SU-DHL-6 (cell line): Measurements from ENCODE around the gene TRIM66.

Source experiments
- H2AFZ ChIP-seq: fragments of 200-600 bp; sonication (generic); 2 replicates; pipeline ENCODE4 v1.6.1; 2014; ENCODE audit warnings: low read depth, mild to moderate bottlenecking, moderate library complexity, mixed read lengths, antibody characterized with exemption, low read length; ENCODE audit not compliant: severe bottlenecking
- H3F3A ChIP-seq: fragments of 200-600 bp; shearing (Covaris generic); 2 replicates; pipeline ENCODE4 v1.6.0; 2016; ENCODE audit warnings: antibody characterized with exemption, mild to moderate bottlenecking; ENCODE audit not compliant: insufficient read depth
- H3K27ac ChIP-seq: fragments of 200-600 bp; sonication (generic); 2 replicates; pipeline ENCODE4 v1.5.1; 2016; ENCODE audit warnings: low read depth, mild to moderate bottlenecking, low read length, moderate library complexity, mixed read lengths
- H3K27me3 ChIP-seq: fragments of 200-600 bp; sonication (generic), shearing (Covaris generic); 2 replicates; pipeline ENCODE4 v1.6.0; 2014; ENCODE audit warnings: mild to moderate bottlenecking, low read length
- H3K36me3 ChIP-seq: fragments of 200-600 bp; sonication (generic); 2 replicates; pipeline ENCODE4 v1.6.1; 2014; ENCODE audit warnings: mild to moderate bottlenecking, low read length, mixed read lengths
- H3K4me2 ChIP-seq: fragments of 300-600, 200-600 bp; shearing (Covaris generic), sonication (generic); 2 replicates; pipeline ENCODE4 v1.6.0; 2014; ENCODE audit warnings: low read length, low read depth, mild to moderate bottlenecking; ENCODE audit not compliant: poor library complexity, severe bottlenecking
- H3K4me3 ChIP-seq: fragments of 200-600 bp; sonication (generic); 2 replicates; pipeline ENCODE4 v1.5.1; 2014; ENCODE audit warnings: antibody characterized with exemption, low read length, mild to moderate bottlenecking, mixed read lengths; ENCODE audit not compliant: insufficient read depth, poor library complexity, severe bottlenecking
- H3K79me2 ChIP-seq: fragments of 200-600 bp; sonication (generic); 2 replicates; pipeline ENCODE4 v1.6.1; 2014; ENCODE audit warnings: mild to moderate bottlenecking, low read length, moderate library complexity; ENCODE audit not compliant: insufficient read depth
- H3K9ac ChIP-seq: fragments of 200-600 bp; sonication (generic); 2 replicates; pipeline ENCODE4 v1.7.0; 2014; ENCODE audit warnings: mild to moderate bottlenecking, low read length
- H3K9me2 ChIP-seq: fragments of 200-600 bp; sonication (generic); replicated peaks from 2 replicates; pipeline ENCODE4 v1.6.1; 2014; ENCODE audit warnings: low read length; ENCODE audit not compliant: insufficient read depth
- H3K9me3 ChIP-seq: fragments of 200-600 bp; sonication (generic); 2 replicates; pipeline ENCODE4 v1.6.1; 2014; ENCODE audit warnings: low read length, mixed read lengths; ENCODE audit not compliant: insufficient read depth
- H4K20me1 ChIP-seq: fragments of 200-600 bp; sonication (generic); 2 replicates; pipeline ENCODE4 v1.6.1; 2014; ENCODE audit warnings: low read depth, mild to moderate bottlenecking, antibody characterized with exemption, low read length, moderate library complexity, mixed read lengths
- CTCF ChIP-seq: fragments of 200-600 bp; sonication (generic); IDR thresholded peaks from one replicate; pipeline ENCODE4 v1.5.1; 2017; ENCODE audit warnings: antibody characterized with exemption, mild to moderate bottlenecking, low read length, moderate library complexity; ENCODE audit not compliant: insufficient read depth, poor library complexity, severe bottlenecking
- EZH2phosphoT487 ChIP-seq: fragments of 200-600 bp; sonication (generic), shearing (Covaris generic); conservative IDR thresholded peaks from 2 replicates; pipeline ENCODE4 v1.6.1; 2018; ENCODE audit warnings: mild to moderate bottlenecking, antibody characterized with exemption, low read length, moderate library complexity, mixed read lengths

TRIM66 gene

DNA sequence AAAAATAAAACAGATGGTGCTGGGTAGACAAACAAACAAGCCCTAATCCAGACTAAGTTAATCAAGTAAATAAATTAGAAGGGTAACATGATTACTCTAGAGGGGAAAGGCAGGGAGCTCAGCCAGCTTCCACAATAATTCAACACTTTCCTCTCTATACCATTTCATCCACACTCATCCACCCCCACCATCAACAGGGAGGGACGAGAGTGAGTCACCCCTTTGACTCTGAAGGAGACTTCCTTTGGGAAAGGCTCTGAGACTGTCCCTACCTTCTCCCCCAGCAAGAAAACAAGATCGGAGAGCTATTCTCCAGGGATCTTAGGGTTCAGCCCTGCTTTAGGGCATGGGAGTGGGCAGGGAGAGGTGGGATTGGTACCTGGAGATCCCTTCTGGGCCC lies 33.1 kb downstream of the TRIM66 start:
- no peaks in the 10 kb centered on the region for H3K27me3 ChIP-seq
- H3K4me3 ChIP-seq: no peak overlapping the region
- H3K36me3 ChIP-seq: peaks cover 11% of the 10 kb centered on the region
- no peak overlapping the region for H3K9ac ChIP-seq
- no peaks in the 10 kb centered on the region for H3K79me2 ChIP-seq
- no peaks in the 10 kb centered on the region for H3K9me3 ChIP-seq
- no peak overlapping the region for H3K27ac ChIP-seq
- H3K4me2 ChIP-seq: no peak overlapping the region
- H4K20me1 ChIP-seq: no peaks in the 10 kb centered on the region
- H2AFZ ChIP-seq: no peak overlapping the region
- TF ChIP-seq CTCF (no peak), EZH2phosphoT487 (no peak)
- H3K9me2 ChIP-seq: no peaks in the 10 kb centered on the region
- no peaks in the 10 kb centered on the region for H3F3A ChIP-seq

DNA sequence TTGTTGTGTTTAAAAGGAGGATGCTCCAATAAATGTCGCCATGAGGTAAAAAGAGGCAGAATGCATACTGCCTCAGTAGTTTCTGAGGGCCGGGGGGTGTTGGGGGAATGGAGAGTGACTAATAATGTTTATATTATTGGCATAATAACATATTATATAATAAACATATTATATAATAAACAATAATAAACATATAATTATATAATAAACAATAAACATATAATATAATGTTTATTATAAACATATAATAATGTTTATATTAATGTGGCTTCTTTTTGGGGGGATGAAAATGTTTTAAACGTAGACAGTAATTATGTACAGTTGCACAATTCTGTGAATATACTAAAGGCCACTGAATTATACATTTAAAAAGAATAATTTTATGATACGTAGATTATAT lies 35.6 kb downstream of the TRIM66 start:
- H4K20me1 ChIP-seq: no peaks in the 10 kb centered on the region
- peaks cover 11% of the 10 kb centered on the region for H3K36me3 ChIP-seq
- H3K79me2 ChIP-seq: no peaks in the 10 kb centered on the region

GRCh38 chr11:8642196-8642841 lies 40.1 kb downstream of the TRIM66 start:
- Histone ChIP-seq H3F3A (no peaks in the 10 kb centered on the region), H3K9me3 (no peaks in the 10 kb centered on the region), H2AFZ (no peak overlapping the region), H3K79me2 (no peaks in the 10 kb centered on the region), H3K4me2 (no peak overlapping the region), H4K20me1 (no peaks in the 10 kb centered on the region), H3K36me3 (peaks cover 16% of the 10 kb centered on the region), H3K9ac (no peak overlapping the region), H3K27ac (no peak overlapping the region), H3K9me2 (no peaks in the 10 kb centered on the region), H3K4me3 (no peak overlapping the region), H3K27me3 (no peaks in the 10 kb centered on the region)
- TF ChIP-seq EZH2phosphoT487: no peak
- no peak for TF ChIP-seq CTCF

More for the DNA sequence above, 35.6 kb downstream of the TRIM66 start:
- H3K4me2 ChIP-seq: no peak overlapping the region
- no peak overlapping the region for H3K9ac ChIP-seq
- H3K27me3 ChIP-seq: no peaks in the 10 kb centered on the region
- no peak overlapping the region for H3K27ac ChIP-seq
- H3F3A ChIP-seq: no peaks in the 10 kb centered on the region
- no peak overlapping the region for H2AFZ ChIP-seq
- TF ChIP-seq EZH2phosphoT487 (no peak), CTCF (no peak)
- H3K9me3 ChIP-seq: no peaks in the 10 kb centered on the region
- no peaks in the 10 kb centered on the region for H3K9me2 ChIP-seq
- H3K4me3 ChIP-seq: no peak overlapping the region
